Activated CD4-positive, CD25-positive, alpha-beta regulatory T cell (primary cell): ENCODE measurements around the gene FAXDC2.

ENCODE experiments used
- DNase-seq, 4 experiments: peaks; one replicate each; lab custom pipeline; 2025; lab: John Stamatoyannopoulos, UW

Gene FAXDC2, protein sequence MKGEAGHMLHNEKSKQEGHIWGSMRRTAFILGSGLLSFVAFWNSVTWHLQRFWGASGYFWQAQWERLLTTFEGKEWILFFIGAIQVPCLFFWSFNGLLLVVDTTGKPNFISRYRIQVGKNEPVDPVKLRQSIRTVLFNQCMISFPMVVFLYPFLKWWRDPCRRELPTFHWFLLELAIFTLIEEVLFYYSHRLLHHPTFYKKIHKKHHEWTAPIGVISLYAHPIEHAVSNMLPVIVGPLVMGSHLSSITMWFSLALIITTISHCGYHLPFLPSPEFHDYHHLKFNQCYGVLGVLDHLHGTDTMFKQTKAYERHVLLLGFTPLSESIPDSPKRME

DNA sequence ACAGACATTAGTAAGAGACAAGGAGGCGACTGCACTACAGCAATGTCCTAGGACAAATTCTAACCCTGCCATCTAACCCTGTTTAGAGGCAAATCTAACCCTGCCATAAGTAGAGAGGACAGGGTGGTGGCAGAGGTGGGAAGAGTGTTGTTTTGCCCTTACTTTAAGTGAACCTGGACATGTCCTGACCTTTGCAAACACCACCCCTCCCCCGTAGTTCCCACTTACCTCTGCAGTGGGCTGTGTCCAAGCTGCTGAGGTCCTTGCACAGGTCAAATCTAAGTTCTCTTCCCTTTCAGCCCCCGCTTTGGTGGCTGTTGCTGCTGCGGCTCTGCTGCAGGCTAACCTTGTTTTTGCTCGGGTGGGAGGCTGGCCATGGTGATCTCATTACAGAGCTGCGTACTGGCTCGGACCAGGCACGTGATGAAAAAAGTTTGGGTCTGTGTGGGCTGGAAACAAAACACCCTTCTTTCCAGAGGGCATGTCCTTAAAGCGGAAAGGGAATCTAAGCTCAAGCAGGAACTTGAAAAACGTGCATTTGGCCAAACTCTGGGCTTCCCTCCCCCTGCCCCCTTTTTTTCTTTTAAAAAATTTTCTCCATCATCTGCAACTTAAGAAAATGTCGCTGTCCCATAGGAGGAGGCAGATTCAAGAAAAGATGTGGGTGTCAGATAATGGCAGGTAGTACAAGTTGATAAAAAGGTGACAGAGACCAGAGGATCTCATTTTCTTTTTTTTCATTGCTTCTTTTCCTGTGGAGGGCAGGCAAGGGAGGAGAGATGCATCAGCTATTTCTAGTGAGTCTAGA is at the start of gene FAXDC2:
TSS of gene FAXDC2 (minus strand) at position 349 of the 808 bp plus-strand sequence. CDS start 12,425 bp downstream, outside the sequence.
- DNase-seq, result no peak

DNA sequence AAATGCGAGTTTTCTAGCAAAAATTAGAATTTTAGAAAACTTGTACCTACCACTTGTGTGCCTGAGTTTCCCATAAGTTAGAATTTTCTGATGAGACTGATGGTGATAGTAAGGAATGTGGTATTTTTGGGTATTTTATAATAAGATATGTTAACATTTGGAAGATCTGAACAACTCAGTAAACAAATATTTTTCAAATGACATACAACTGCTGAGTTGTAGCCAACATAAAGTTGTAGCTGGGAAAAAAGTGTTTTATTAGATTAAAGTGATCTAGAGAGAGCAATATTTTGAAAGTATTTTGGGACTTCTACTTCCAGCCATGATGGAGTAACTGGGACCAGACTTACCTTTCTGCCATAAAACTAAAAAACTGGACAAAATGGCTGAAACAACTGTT is 49.7 kb upstream of the FAXDC2 start:
- no peak for DNase-seq

DNA sequence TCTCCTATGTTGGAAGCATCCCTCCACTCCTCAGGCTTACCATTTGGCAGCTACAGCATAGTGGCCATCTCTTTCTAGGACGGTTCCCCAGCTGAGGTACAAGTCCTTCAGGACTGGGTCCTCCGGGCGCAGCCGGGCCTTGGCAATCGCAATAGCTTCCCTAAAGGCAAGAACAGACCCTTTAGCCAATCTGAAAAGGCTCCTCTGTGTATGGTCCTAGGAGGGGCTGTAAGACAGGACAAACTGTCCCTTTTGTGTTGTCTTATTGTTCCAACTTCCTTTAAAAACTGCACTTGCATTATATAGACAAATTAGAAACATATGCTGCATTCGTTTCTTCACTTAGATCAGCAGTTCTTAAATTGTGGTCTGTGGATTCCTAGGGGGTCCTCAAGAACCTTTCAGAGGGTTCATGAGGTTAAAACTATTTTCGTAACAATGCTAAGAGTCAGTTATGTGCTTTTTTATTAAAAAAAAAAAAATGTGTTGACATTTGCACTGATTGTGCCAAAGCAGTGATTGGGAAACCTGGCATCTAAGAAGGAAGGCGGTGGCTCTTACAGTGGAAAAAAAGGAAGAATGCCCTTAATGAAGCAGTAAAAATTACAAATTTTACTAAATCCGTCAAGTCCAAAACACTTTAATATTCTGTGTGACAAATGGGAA is 48.9 kb upstream of the FAXDC2 start:
- no peak for DNase-seq

DNA sequence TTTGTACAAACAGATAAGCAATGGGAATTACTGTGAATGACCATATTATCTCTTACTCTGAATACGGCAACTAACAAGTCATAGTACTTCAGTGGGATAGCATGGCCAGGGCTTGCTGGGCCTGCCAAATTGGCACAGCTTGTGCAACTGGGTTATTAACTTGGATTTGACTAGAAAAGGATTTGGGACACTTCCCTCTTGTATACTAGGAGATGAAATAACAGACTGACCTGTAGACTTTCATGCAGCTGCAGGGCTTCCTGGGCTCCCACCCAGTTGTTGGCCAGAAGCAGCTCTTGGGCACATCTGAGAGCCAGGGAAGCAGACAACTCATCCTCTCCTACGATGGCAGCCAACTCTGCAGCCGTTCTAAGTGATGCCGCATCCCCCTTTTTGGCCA is 47.8 kb upstream of the FAXDC2 start:
- no peak for DNase-seq

DNA sequence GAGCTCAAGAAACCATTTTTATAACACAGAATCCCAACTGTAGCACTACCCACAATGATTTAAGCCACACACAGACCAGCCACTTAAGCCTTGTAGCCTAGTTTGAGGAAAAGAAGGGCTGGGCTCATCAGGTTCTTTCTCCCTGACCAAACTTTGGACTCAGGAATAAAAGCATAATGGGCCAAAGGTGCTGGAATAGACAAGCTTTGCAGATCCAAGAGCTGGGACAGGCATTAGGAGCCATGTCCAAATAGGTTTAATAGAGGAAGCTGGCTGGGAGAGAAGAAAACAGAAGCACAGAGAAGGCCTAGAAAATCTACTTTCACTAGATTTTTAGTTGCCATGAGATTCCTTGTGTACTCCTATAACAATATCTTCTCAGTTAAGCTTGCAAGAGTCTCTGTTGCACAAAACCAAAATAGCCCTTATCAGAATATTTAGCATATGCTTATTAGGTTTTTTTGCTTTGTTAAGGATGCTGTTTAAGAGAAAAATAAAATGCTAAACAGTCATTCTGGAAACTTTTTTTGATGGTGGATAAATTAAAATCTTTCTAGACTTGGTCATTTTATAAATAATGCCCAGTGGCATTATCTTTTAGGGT is 46.3 kb upstream of the FAXDC2 start:
- DNase-seq, result no peak

DNA sequence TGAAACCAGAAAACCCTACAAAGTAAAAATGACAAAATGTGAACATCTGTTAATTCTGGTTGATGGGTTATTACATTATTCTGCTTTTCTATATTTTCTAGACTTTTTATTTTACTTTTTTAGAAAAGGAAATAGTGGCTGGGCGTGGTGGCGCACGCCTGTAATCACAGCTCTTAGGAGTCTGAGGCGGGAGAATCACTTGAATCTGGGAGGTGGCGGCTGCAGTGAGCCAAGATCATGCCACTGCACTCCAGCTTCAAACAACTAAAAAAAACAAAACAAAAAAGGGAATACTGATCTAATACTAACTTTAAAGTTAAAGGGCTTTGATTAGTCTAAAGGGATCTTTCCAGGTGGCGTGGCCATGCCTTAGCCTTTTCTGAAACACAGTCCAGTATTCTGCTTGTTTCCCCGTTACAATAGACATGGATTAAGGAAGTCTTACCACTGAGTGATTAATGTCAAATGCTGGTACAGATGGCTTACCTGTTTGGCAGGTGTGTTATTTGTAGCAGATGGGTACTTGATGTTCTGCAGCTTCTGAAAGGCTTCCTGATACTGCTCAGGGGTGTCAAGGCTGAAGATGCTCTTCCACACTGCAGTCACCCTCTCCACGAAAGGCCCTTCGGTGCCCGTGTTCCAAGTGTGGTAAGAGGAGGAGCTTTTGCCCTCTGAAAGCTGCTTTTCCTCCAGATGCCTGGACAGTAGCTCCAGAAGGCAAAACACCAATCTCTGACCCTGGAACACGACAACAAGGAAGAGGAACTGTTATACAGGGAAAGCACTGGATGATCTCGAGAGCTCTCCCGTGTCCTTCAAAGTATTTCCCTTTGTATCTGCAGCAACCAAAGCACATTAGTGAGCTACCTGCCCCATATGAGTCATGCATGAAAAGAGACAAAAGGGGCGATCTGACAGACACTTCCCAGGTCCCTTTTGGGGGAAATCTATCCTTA is 45.5 kb upstream of the FAXDC2 start:
- no peak for DNase-seq

DNA sequence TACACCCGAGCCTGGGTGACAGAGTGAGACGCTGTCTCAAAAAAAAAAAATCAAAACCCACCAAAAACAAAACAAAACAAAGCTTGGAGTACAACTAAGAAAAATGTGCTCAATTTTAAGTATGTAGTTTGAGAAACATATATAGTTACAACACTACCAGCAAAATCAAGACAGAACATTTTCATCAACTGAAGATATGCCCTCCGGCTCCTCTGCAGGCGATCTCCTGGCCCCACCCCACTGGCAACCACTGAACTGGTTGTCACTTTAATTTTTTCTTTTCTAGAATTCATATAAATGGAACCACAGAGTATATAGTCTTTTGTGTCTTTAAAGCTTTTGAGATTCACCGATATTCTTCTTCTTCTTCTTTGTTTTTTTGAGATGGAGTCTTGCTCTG is 43.0 kb upstream of the FAXDC2 start:
- DNase-seq, result no peak

DNA sequence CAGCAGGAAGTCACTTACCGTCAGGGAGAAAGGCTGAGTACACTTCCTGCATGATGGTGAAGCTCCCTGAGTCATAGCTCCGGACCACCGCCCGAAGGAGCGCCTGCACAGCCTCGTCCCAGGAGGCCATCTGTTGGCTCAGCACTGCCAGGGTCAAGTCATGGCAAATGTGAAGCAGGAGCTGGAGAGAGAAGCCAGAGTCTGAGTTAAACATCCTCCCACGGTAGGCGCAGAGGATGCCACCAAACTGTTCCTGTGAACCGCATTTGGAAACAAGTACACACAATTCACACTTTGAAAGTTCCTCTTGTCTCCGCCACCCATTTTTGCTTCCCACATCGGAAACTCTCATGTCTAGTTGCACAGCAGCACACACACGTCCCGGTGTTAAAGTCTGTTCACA is 42.0 kb upstream of the FAXDC2 start:
- no peak for DNase-seq

DNA sequence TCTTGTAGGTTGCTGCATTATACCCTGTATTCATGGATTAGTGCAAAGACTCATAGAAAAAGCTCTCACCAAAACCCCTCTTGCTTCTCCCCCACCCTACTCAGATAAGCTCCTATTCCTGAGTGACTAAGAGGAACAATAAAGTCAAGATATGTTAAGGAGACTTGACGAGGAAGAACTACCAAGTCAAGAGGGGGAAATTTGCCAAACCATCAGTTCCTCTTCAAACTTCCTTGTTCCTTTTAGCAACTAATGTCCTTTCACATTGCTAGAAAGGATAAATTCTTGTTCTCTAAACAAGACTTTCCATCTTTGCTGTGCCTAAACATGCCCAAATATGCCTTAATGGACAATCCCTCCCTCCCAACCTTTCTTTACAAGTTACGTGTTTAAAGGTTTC is 35.0 kb upstream of the FAXDC2 start:
- DNase-seq, result no peak

DNA sequence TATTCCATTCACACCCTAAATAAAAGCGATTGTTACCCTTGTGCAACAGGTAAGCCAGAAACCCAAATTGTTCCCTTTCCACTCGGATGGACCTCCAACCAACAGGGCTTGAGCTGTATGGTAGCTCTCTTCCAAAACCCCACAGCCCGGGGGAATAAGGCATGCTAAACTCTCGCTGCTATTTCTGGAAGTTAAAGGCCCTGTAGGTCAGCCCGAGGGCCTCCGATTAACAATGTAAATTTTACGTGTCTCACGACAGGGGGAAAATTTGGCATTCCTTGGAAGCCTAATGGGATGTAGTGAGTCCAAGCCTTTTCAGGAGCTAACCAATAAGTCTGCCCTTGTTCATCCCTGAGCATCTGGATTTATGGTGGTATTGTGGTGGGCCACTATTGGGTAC is 34.0 kb upstream of the FAXDC2 start:
- DNase-seq, result no peak

DNA sequence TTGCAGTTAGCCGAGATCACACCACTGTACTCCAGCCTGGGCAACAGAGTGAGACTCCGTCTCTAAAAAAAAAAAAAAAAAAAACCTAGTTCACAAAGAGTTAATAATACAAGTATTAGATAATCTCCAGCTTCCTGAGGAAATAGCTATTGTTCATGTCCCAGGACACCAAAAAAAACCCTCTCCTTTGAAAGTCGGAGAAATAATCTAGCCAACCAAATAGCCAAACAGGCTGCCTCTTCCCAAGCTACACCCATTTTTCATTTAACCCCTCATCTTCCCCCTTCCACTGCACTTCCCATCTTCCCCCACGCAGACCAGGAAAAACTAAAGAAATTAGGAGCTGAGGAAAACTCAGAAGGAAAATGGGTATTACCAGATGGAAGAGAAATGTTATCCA is 31.6 kb upstream of the FAXDC2 start:
- DNase-seq, result no peak

DNA sequence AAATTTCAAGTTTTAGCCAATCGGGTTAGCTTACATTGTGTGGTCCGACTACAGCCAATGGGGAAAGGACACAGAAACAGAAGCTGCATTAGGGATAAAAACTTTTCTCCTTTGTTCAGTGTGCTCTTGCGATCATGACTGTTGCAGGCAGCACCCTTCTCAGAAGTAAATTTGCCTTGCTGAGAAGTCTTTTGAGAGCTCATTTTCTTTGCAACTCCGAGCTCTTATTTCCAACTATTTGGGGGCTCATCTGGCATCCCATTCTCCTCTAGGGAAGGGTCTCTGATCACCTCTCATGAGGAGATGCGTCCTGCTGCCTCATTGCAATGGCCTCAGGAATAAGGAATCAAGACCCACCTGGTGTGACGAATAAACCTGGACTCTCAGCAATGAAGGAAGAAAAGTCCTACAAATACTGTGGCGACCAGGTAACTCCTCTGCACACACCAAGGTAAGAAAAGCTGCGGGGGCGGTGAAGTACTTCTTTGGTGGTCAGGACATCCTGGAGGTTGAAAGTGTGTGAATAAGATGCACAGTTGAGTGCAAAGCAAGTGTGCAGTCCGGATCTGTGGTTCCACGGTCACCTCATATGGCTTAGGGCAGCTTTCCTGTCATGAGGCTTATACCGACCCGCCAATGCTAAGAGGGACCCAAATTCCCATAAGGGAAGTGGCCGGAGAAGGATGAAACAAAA is 28.4 kb upstream of the FAXDC2 start:
- DNase-seq, result no peak

DNA sequence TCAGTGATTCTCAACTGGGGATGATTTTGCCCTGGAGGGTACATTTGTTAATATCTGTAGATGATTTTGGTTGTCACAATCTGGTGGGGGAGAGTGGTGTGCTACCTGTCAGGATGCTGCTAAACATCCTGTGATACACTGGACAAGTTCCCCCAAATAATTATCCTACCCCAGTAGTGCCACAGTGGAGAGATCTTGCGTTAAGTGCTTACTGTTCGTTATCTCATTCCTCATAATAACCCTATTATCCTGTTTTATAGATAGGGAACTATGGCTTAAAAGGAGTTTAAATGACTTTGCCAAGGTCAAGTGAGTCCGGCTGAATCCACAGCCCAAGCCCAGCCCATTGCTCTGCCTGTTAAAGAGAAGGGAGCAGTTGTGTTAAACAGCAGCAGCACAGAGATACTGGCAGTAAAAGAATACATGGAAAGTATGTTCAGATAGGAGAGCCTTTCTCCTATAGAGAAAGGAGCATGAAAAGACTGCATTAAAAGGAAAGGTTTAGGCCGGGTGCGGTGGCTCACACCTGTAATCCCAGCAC is 23.5 kb upstream of the FAXDC2 start:
- no peak for DNase-seq

DNA sequence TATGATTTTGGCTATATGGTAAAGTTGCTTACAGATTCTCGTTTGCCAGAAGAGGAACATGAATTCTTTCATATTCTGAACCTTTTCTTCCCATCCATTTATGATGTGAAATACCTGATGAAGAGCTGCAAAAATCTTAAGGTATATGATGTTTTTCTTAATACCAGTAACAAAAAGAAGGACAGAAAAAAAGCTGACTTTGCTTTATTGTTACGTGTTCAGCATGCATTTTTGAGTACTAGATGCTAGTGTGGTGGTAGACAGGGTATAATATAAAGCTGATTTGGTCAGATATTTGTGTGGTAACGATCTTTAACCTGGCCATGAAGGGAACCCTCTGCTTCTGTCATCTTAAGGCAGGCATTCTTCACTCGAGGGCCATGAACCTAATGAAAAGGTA is 21.3 kb upstream of the FAXDC2 start:
- no peak for DNase-seq

DNA sequence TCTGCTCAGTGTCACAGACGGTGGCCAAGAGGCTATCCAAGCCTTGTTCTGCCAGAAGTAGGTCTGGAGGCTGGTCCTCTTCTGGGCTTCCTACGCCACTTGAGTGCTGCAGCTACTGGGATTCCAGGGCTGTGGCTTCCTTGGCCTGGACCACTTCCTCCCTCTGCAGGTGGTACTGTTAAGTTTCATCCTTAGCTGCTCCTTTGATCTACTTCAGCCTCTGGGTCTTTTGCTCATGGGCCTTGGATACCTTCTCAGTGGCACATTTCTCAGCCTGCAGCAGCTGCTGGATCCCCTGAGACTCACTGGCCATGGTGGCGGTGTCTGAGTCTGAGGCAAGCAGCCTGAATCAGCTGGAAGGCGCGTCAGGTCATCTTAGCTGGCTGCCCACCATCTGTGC is 18.3 kb upstream of the FAXDC2 start:
- DNase-seq, result no peak

DNA sequence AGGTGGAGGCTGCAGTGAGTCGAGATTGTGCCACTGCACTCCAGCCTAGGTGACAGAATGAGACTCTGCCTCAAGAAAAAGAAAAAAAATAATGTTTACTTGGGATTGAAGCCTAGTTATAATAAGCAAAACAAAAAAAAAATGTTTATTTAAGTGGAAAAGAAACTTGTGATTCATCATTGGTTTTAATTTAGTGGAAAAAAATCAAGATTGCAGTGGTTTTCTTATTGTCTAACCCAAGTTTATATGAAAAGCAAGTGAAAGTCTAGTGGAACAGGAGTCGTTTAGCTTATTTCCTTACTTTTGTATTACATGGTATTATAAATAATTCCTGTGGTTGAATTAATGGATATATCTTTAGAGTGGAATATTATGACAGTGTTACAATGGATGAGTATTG is 16.4 kb upstream of the FAXDC2 start:
- no peak for DNase-seq

DNA sequence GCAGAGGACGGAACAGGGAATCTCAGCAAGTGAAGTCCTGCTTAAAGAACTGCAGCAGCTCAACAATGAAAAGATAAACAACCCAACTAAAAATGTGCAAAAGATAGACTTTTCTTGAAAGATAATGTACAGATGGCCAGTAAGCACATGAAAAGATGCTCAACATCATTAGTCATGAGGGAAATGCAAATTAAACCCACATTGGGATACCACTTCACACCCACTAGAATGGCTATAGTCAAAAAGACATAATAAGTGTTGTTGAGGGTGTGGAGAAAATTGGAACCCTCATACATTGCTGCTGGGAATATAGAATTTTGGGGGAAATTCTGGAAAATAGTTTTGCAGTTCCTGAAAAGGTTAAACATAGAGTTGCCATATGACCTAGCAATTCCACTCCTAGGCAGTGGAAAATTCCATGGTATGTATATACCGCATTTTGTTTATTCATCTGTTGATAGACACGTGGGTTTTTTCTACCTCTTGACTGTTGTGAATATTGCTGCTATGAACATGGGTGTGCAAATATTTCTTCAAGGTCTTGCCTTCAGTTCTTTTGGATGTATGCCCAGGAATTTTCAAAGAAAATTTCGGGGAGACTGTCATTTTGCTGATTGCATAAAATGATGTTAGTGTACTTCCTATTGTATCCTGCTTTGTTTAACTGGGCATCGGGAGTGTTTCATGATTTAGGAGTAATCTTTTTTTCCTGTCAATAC is 15.2 kb upstream of the FAXDC2 start:
- DNase-seq, result no peak

DNA sequence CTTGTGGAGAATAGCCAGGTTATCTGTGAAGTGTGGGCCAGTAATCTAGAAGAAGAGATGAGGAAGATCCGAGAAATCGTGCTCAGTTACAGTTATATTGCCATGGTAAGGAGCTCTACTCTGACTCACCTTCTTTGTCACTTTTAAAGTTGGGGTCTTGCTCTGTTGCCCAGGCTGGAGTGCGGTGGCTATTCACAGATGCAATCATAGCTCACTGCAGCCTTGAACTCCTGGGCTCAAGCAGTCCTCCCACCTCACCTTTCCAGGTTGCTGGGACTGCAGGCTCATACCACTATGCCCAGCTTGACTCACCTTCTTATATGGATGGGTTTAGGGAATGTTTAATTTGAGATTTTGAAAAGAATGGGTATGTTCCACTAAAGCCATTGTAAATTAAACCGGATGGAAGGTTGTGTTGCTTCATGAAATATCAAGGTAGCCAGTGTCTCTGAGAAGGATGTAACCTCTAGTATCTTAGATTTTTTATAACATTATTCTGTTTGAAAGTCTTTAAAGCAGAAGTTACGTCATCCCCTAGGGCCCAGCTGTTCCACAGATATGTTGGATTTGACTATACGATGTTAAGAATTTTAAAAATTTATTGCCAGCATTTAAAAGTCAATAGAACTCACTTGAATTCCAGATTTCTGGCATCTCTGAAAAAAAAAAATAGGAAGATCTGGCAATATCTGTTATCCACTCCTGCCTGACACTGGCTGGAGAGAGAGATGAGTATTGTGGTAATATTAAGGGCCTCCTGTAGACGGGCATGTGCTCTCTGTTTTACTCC is 13.1 kb upstream of the FAXDC2 start:
- DNase-seq, result no peak

DNA sequence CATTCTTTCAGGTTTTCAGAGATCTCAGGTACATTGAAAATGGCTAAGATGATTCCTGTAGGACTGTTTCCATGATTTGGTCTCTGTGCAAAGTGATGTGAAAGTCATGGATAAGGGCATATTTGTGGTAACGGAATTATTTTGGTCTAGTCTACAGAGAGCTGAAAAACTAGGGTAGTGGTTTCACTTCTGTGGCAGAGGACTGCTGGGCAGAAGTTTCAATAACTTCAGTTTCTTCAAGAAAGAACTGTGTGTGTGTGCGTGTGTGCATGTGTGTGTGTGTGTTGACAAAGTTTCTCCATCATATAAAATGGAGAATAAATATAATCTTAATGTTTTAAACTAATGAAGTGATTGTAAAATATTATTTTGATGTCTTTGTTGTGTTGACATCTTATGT is 12.4 kb upstream of the FAXDC2 start:
- no peak for DNase-seq
